GM08714 (cell line): Measurements from ENCODE around the gene SLX9.
"Not testable (repeated sequence)": the region's sequence is repeated elsewhere in the genome, so short reads cannot be mapped to it uniquely, and the experiment has no call there.

ENCODE experiments used
- H3K4me3 ChIP-seq: fragments of 200-500 bp; sonication (Bioruptor generic); 2 replicates; pipeline ENCODE4 v1.5.1; 2014; ENCODE audit warnings: mild to moderate bottlenecking, low read length, inconsistent platforms
- ZNF274 ChIP-seq: IDR thresholded peaks from 2 replicates; pipeline ENCODE4 v1.6.1; 2012; ENCODE audit warnings: mild to moderate bottlenecking, low read depth, low read length

The SLX9 gene

DNA sequence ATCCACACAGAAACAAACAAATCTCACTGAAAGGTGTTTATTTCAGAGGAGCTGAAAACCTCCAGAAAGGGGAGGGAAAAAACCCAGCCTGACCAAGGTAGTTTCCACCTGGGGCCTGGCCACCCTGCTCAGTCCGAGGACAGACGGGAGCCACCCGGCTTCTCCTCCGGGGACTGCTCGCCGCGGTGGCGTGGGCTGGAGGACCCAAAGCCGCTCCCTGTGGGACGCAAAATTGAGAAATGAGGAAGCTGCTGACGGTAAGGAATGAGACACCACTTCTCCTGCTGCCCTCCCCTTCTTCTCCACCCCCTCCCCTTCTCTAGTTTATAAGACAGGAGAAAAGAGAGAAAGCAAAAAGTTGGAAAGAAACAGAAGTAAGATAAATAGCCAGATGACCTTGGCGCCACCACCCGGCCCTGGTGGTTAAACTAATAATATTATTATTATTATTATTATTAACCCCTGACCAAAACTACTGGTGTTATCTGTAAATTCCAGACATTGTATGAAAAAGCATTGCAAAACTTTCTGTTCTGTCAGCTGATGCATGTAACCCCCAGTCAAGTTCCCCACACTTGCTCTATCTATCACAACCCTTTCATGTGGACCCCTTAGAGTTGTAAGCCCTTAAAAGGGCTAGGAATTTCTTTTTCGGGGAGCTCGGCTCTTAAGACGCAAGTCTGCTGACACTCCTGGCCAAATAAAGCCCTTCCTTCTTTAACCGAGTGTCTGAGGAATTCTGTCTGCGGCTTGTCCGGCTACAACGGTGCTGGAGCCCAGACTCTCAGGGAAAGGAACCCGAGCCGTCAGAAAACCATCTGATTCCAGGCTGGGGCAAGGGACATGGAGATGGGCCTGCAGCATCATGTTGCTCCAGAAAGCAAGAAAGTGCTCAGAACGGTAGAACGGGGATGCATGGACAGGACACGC lies 31.6 kb upstream of the SLX9 start:
- H3K4me3 ChIP-seq: no peak overlapping the region
- TF ChIP-seq ZNF274: no peak

DNA sequence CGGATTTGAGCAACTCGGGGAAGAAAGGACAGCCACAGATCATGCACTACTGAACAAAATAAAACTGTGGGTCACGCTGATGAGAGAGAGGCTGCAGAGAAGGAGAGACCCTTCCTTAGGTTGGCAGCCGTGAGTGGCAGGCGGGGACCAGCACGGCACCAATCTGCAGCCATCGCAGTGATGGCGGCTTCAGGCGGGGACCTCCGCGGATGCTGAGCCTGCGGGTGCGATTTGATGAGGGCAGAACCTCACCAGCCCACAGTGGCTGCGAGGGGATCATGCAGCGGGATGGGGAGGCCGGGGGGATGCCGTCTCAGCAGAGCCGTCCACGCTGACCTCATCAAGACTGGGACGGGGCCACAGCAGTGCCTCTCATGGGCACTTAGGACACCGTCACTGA lies 30.9 kb upstream of the SLX9 start:
- H3K4me3 ChIP-seq: no peak overlapping the region
- TF ChIP-seq ZNF274: no peak

DNA sequence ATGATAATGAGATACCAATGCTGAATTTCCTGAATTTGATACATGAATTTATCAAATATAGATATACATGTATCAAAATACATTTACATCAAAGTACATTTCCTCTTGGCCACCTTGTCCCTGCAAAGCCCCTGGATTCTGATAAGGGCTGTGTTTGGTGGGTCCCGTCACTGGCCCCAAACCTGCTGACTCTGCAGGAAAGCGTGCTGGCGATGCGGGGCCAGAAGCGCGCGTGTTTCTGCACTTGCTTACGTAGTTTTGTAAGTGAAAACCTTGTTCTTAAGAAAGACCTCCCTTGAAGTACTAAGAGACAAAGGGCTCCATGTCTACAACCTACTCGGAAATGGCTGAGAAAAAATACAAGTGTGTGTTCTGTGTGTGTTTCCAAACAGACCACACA lies 30.1 kb upstream of the SLX9 start:
- H3K4me3 ChIP-seq: no peak overlapping the region

DNA sequence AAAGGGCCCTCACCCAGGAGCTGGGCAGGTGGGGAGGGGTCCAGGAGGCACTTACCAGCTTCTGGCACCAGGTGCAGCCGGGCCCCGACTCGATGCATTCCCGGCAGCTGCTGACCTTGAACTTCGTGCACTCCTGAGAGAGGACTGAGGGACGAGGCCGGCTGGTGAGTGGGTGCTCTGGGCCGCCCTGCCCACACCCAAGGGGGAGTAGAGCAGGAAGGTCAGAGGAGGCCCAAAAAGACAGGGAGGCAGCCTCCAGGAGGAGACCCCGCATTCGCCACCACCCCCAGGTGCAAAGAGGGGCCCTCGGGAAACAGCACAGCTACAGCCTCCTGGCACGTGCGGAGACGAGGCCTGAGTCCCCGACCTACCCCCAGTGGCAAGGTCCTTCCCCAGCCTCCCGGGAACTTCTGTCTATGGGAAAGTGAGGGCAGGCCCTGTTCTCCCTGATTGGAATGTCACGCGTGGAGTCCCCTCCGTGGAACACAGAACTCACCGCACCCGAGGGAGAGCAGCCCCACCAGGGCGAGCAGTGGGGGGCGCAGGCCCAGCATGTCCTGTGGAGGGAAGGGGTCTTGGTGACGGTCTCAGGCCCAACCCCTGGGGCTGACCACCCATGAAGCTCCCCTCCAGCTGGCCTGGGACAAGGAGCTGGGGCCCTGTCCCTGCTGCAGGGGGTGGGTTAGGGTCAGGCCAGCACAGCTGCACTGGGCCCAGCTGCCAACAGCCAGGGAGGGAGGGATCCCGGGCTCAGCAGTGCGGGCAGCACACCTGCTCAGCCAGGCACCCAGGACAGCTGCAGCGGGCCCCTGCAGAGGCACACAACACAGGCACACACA lies 29.4 kb upstream of the SLX9 start:
- no peak for TF ChIP-seq ZNF274
- H3K4me3 ChIP-seq: no peak overlapping the region

More for the DNA sequence above, 30.1 kb upstream of the SLX9 start:
- TF ChIP-seq ZNF274: no peak

DNA sequence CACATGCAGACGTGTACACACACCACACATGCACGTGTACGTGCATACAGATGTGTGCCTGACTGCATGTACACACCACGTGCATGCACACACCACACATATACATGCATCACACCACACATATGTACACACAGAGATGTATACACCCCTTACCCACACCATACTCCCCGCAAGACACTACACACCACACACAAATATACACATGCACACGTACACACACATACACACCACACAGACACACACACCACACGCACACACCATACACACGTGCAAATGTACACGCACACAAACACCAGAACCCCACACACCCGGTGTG lies 28.8 kb upstream of the SLX9 start:
- TF ChIP-seq ZNF274: no peak
- H3K4me3 ChIP-seq: no peak overlapping the region

DNA sequence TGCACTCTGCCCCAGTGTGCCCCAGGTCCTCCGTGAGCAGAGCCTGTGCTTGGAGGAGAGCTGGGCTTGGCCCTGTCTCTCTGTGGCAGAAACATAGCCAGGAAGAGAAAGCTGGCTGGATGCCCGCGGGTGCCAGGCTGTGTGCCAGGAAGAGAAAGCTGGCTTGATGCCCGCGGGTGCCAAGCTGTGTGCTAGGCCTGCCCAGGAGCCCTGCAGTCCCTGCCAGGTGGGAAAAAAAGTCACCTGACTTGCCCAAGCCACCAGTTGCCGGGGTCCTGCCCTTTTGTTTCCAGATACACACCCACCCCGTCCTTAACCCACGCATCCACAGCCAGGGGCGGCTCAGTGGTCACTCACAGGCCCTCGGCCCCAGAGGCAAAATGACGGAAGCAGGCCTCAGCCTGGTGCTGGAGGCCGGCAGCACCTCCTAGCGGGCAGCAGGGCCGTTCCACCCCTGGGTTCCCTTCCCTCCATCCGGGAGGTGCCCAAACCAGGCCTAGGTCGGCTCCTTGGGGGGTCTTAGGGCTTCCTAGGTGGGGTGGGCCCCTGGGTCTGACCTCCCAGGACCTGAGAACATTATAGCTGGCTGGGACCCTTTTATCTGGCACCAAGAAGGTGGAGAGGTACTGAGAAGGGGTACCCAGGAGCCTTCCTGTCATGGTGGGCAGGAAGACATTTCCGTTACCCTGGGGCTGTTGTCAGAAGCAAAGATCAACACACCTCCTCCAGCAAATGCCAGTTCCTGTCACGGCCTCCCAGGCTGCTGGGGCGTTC lies 28.3 kb upstream of the SLX9 start:
- H3K4me3 ChIP-seq: no peak overlapping the region; the same call in 1 of the 2 replicates
- no peak for TF ChIP-seq ZNF274

DNA sequence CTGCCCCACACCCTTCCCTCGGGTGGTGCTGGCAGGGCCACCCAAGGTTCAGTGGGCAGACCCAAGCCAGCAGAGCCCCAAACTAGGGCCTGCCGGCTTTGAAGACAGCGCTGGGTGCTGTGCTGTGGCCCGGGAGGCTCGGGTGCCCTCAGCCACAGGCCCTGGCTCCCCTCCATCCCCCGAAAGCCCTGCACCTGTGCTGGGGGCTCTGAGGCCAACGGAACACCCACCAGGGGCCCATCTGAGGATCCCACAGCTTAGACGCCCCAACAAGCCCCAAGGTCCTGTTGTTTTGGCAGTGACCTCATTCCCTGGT lies 27.7 kb upstream of the SLX9 start:
- no peak for TF ChIP-seq ZNF274
- H3K4me3 ChIP-seq: no peak overlapping the region; the same call in 1 of the 2 replicates

DNA sequence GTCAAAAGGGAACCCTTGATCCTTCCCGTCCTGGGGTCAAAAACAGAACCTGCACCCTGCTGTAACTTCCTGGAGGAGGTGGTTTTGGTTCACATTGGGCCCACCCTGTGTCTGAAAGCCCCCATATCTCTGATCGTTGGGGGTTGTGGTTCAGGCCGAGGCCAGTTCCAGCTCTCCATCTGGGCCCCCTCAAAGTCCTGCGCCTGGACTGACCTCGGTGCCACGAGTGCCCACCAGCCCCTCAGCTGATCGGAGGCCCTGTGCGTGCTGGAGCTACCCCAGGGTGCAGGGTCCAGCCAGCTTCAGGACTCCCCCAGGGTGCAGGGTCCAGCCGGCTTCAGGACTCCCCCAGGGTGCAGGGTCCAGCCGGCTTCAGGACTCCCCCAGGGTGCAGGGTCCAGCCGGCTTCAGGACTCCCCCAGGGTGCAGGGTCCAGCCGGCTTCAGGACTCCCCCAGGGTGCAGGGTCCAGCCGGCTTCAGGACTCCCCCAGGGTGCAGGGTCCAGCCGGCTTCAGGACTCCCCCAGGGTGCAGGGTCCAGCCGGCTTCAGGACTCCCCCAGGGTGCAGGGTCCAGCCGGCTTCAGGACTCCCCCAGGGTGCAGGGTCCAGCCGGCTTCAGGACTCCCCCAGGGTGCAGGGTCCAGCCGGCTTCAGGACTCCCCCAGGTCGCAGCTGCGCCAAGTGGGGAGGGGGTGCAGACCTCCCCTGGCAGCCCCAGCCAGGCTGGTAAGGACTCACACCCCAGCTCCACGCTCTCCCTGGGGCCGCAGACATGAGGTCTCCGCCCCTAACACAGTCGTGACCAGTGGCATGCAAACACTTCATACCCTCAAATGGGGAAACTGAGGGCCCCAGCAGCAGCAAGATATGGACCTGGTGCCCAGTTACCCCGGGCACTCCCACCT lies 27.1 kb upstream of the SLX9 start:
- H3K4me3 ChIP-seq: not testable (repeated sequence)

DNA sequence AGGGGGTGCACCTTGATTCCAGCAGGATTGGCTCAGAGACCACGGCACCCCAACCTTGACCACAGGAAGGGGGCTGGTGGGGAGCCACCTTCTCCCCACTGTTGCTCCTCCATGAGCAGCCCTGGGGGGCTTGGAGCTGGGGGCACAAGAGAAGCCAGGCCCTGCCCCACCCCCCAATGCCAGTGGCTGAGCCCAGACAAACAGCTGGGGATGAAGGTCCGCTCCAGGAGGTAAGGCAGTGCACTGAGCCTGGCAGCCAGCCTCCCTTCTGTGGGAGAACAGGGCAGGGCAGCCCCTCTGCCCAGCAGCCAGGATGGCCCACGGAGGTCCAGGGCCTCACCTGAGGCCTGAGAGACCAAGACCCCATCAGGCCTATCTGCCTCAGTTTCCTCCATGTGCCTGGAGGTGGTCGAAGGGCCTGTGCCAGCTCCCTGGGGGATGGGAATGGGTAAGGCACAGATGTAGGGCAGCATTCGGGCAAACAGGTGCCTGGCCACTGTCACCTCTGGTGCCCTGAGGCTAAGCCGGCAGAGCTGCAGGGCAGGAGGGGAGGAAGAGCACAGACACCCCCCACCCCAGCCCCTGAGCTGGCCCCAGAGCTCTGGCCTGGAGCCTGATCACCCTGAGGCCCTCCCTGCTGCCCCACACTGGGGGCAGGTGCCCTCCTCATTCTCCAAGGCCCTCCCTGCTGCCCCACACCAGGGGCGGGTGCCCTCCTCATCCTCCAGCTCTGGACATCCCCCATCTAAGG lies 26.2 kb upstream of the SLX9 start:
- TF ChIP-seq ZNF274: no peak
- H3K4me3 ChIP-seq: no peak overlapping the region

DNA sequence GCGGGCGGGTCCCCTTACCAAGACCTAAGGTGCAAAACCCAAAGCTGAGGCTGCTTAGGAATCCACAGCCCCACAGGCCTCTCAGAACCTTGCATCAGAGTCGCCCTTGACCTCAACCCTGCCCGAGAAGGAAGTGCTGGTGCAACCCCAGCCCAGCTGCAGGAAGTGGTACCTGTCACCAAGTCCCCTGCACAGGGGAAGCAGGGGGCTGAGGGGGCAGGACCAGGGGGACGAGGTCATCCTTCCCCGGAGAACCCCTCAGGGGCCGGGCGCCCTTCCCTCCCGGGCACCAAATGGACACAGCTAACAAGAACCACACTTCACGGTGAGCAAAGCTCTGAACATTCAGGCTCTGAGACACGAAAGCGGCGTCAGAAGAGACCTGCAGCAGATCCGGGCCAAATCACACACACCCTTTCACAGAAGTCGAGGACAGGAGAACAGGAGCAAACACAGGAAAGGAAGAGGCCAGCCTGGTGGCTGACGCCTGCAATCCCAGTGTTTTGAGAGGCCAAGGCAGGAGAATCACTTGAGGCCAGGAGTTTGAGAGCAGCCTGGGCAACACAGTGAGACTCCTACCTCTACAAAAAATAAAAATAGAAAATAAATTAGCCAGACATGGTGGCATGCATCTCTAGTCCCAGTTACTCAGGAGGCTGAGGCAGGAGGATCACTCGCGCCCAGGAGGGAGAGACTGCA lies 25.5 kb upstream of the SLX9 start:
- no peak for TF ChIP-seq ZNF274
- no peak overlapping the region for H3K4me3 ChIP-seq

DNA sequence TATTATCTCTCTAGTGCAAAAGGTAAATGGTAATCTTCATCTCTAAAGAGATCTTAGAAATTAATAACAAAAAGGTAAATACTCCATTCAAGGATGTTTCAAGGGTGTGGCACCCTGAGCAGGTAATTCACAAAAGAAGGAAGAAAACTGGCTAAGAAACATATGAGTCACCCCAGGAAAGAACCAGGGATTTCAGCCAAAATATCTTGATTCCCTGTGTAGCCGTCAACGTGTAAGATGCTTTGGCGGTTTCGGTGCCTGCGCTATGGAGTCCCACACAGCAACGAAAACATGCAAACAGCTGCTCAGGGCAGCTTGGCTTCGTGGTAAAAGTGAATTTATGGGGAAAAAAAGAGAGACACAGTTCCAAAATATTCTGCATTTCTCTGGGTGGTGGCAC lies 22.9 kb upstream of the SLX9 start:
- TF ChIP-seq ZNF274: no peak
- no peak overlapping the region for H3K4me3 ChIP-seq

DNA sequence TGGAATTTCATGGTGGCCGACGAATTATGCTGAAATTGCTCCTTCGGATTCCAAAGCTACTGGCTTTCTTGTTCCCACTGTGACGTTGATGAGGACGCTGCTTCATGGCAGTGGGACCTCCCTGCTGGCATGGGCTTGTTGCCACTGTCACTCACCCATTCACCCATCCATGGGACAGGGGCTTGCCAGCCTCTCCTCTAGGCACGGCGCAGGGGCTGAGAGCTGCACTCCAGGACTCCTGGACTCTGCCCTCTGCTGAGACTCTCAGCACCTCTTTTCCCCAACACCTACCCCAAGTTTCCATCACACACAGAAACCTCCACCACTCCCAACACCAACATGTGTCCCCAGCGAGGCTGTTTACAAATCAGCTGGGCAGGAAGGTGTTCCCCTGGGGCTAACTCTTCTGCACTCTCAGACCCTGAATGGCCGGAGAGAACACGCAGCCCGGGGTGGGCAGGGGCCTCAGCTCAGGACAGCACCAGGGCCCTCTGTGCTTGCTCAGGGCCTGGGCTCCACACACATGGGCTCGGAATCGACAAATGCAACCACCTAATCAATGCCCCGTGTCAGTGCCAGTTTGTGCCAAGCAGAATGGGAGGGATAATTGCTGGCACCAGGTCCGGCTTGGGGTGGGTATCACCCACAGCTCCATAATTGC lies 22.3 kb upstream of the SLX9 start:
- no peak for TF ChIP-seq ZNF274
- H3K4me3 ChIP-seq: no peak overlapping the region
